Measurements from ENCODE around the gene PLB1. TPM values are rescaled to one million over a fixed set of nuclear protein-coding genes. Genes with fewer than 3 reads are reported as not detected.

The PLB1 gene
- total RNA-seq, 1 experiment from 2014 or later, result 0.44 TPM

GRCh38 chr2:28632791-28633190, 136.9 kb downstream of the PLB1 start (continued):
- TF ChIP-seq MLX (CRISPR knock-in tag; IDR thresholded peaks at IDR 0.05), result no peak

DNA sequence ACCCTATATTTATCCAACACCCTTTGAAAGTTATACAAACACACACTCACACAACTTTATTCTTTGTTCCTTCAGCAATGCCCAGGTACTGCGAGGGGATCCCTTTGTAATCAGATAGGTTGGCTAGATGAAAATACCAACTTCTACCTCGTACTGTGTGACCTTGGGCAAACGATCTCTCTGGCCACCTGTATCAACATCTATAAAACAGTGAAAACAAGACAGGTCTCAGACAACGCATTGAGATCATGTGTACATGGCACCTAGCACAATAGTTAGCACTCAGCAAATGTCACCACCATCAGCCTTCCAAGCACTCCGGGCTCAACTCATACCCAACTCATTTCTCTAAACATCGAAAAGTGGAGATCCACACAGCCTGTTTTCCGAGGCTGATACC, 137.3 kb downstream of the PLB1 start:
- Mint-ChIP-seq H3K4me3 (no peak overlapping the region), H3K36me3 (no peaks in the 10 kb centered on the region), H3K27ac (no peak overlapping the region), H3K4me1 (no peaks in the 10 kb centered on the region), H3K9me3 (no peaks in the 10 kb centered on the region), H3K27me3 (ENCODE audit: low read depth) (no peaks in the 10 kb centered on the region)
- POLR2A ChIA-PET, result no interaction called here
- CTCF ChIA-PET, result no interaction called here
- TF ChIP-seq TP53 (CRISPR knock-in tag; IDR thresholded peaks at IDR 0.05) (no peak), ZBTB21 (CRISPR knock-in tag; IDR thresholded peaks at IDR 0.05; ENCODE audit: borderline replicate concordance) (no peak), ZNF396 (CRISPR knock-in tag; IDR thresholded peaks at IDR 0.05; ENCODE audit: borderline replicate concordance) (no peak), ZNF416 (CRISPR knock-in tag; IDR thresholded peaks at IDR 0.05) (no peak), NFE2L1 (CRISPR knock-in tag; IDR thresholded peaks at IDR 0.05) (no peak), FOXP4 (CRISPR knock-in tag; IDR thresholded peaks at IDR 0.05) (no peak), JAZF1 (CRISPR knock-in tag; IDR thresholded peaks at IDR 0.05) (no peak), SMAD4 (CRISPR knock-in tag; IDR thresholded peaks at IDR 0.05) (no peak)
- no peak for ATAC-seq
- DNase-seq (ENCODE audit: low spot score), result no peak

DNA sequence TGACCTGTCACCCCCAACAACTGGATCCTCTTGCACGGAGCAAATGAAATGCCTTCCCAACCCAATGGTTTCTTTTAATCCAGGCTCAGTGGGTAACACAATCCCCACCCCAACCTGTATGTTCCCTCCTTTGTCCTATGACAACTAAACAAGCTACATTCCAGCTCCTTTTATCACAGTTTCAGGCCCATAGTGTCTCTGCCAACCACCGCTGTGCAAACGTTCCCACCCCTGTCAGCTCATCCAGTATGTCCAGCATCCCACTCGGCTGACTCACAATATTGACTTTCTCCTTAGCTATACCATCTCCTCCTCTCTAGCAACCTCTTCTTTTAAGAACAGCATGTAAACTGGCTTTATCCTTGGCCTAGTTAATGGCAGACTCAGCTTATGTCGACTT, 137.9 kb downstream of the PLB1 start:
- H3K36me3 Mint-ChIP-seq, result no peaks in the 10 kb centered on the region
- CTCF ChIA-PET, result no interaction called here
- H3K4me1 Mint-ChIP-seq, result no peaks in the 10 kb centered on the region
- H3K4me3 Mint-ChIP-seq, result no peak overlapping the region
- ATAC-seq (no peak), DNase-seq (ENCODE audit: low spot score) (no peak)
- H3K27ac Mint-ChIP-seq, result no peak overlapping the region
- H3K27me3 Mint-ChIP-seq (ENCODE audit: low read depth), result no peaks in the 10 kb centered on the region
- TF ChIP-seq, protein P1, sequence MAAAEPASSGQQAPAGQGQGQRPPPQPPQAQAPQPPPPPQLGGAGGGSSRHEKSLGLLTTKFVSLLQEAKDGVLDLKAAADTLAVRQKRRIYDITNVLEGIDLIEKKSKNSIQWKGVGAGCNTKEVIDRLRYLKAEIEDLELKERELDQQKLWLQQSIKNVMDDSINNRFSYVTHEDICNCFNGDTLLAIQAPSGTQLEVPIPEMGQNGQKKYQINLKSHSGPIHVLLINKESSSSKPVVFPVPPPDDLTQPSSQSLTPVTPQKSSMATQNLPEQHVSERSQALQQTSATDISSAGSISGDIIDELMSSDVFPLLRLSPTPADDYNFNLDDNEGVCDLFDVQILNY (CRISPR knock-in tag; IDR thresholded peaks at IDR 0.05), result no peak
- TF ChIP-seq TCF7 (CRISPR knock-in tag; IDR thresholded peaks at IDR 0.05; ENCODE audit: low read depth) (no peak), GTF2I (CRISPR knock-in tag; conservative IDR thresholded peaks at IDR 0.05) (no peak), E2F4 (CRISPR knock-in tag; IDR thresholded peaks at IDR 0.05; ENCODE audit: borderline replicate concordance, low read depth) (no peak), ZNF425 (CRISPR knock-in tag; conservative IDR thresholded peaks at IDR 0.05) (no peak), FOXJ3 (CRISPR knock-in tag; IDR thresholded peaks at IDR 0.05; ENCODE audit: borderline replicate concordance) (no peak), RORB (CRISPR knock-in tag; IDR thresholded peaks at IDR 0.05) (no peak), OVOL2 (CRISPR knock-in tag; IDR thresholded peaks at IDR 0.05; ENCODE audit: borderline replicate concordance) (no peak), FOXP4 (CRISPR knock-in tag; IDR thresholded peaks at IDR 0.05) (no peak), ZNF416 (CRISPR knock-in tag; IDR thresholded peaks at IDR 0.05) (no peak), GABPB1 (CRISPR knock-in tag; IDR thresholded peaks at IDR 0.05) (no peak), EMX1 (CRISPR knock-in tag; IDR thresholded peaks at IDR 0.05) (no peak), ZMAT4 (CRISPR knock-in tag; IDR thresholded peaks at IDR 0.05) (no peak), USF1 (CRISPR knock-in tag; IDR thresholded peaks at IDR 0.05) (no peak), JAZF1 (CRISPR knock-in tag; IDR thresholded peaks at IDR 0.05) (no peak)
- no peaks in the 10 kb centered on the region for H3K9me3 Mint-ChIP-seq
- POLR2A ChIA-PET, result no interaction called here
